Right ventricle myocardium inferior (tissue), 1 donor: ENCODE measurements around the gene ZNF410. TPM values are rescaled to one million over a fixed set of nuclear protein-coding genes. Genes with fewer than 3 reads are reported as not detected.
"Not testable (repeated sequence)": the region's sequence is repeated elsewhere in the genome, so short reads cannot be mapped to it uniquely, and the experiment has no call there.

Experiments
- ATAC-seq: fragments of 200-7000 bp; cut with Tn5 transposase; one replicate; pipeline ENCODE4 v1.9.1; 2020; ENCODE audit warnings: mild to moderate bottlenecking, moderate library complexity
- DNase-seq: peaks from one replicate; pipeline ENCODE4 v3.0.0; 2021; ENCODE audit errors: missing footprints
- intact Hi-C: fragments of 100-400 bp; cut with DNase I; formaldehyde crosslinking; loops from one replicate; pipeline ENCODE4 v1.11.0; 2022
- long read RNA-seq: library from polyadenylated mRNA; unstranded; transcript quantifications from one replicate; pipeline ENCODE4 v2.0.0, GENCODE V29; 2021
- total RNA-seq: library from RNA; stranded (reverse); fragmentation: NEBNext Ultra II Directional; extraction: Animal tissue kit (Norgen Biotek cat#: 25700); gene quantifications from one replicate; pipeline ENCODE4 v1.2.1, GENCODE V29; 2021
- donor health status: DM: no; HTN: yes; CAD: no; lungs with severe emphysema.

ZNF410 gene
- 16.0 TPM for total RNA-seq
- long read RNA-seq, transcript ZNF410-211 (12 exons, 2,601 nt), result major isoform, 13 of 20 reads
- long read RNA-seq, partial matches to known transcripts, result 2 of 20 reads
- long read RNA-seq, other reads (novel, unspliced or antisense), result 2 of 20 reads

DNA sequence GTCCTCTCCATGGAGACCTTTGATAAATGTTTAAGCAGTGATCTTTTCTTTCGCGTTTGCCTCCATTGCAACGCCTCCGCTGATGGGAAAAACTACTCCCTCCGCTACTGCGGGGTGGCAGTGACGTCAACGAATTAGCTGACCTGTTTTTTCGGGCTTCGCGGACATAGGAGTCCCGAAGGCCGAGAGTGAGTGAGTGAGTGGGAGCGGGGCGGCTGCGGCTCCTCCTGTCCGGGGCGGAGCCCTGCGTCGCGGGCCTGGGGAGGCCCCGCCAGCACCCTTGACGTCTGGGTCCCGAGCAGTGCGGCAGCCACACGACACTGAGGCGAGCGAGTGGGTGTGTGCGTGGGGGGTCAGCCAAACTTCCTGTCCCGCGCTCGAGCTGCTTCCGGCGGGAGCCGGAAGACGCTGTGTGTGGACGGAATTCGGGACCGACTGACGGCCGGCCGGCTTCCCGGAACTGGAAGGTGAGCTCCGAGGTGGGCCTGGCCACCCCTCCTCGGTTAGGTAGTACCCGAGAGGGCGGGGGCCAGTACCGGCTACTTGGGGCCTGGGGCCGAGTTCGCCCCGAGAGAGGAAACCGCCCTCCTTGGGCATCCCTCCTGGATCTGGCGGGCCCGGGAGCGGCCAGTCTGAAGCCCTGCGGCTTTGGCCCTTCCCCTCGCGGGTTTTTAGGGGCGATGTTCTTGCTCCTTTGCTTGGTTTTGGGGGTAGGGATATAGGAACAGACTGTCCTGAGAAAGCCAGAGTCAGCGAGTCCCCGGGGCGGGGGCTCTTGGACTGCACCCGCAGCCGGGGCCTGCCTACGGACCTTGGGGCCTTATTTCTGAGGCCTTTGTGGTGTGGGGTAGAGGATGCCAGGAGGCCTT, at the start of gene ZNF410:
Gene ZNF410, plus strand, starts transcription at position 411 of the 869 bp plus-strand sequence. CDS start 5,317 bp downstream, outside the sequence.
- peak; percentile 100 for ATAC-seq
- intact Hi-C loops, result loop anchor here (2.0 to 5.0 kb wide), 3 partner anchors 36 to 159 kb away; partner anchors contain the start of gene PTGR2

DNA sequence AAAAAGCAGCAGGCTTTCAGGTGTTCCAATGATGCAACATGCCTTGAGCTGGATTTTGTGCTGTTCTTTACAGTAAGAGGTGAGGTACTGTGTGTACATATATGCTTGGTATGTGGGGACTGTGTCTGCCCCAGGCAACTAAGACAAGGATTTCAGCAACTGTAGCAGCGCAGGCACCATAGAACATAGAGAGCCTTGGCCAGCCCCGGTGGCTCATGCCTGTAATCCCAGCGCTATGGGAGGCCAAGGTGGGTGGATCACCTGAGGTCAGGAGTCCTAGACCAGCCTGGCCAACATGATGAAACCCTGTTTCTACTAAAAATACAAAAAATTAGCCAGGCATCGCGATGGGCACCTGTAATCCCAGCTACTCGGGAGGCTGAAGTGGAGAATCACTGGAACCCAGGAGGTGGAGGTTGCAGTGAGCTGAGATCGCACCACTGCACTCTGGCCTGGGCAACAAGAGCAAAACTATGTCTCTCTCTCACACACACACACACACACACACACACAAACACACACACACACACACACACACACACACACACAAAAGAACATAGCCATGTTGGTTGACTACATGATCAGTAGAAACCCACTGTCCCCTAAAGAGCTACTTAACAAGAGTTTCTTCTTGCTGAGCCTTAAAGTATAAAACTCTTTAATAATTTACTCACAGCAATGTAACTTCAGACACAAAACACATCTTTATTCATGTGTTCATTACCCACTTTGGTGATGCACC, 48.2 kb upstream of the ZNF410 start:
- ATAC-seq, intact Hi-C loops, DNase-seq: not testable (repeated sequence)

More for the DNA sequence above, at the start of gene ZNF410:
- DNase-seq, result peak; percentile 98

GRCh38 chr14:73842201-73842600, 44.5 kb upstream of the ZNF410 start:
- intact Hi-C loops, result no loop called here
- DNase-seq (no peak), ATAC-seq (no peak)

DNA sequence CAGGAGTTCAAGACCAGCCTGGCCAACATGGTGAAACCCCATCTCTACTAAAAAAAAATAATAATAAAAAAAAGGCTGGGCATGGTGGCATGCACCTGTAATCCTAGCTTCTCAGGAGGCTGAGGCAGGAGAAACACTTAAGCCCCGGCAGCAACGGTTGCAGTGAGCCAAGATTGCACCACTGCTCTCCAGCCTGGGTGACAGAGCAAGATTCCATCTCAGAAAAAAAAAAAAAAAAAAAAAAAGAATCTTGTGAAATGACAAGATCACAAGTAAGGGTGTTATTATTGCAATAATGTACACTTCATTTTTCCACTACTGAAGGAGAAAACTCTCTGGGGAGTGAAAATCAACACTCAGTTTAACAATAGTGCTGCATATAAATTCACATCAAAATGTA, 43.8 kb upstream of the ZNF410 start:
- intact Hi-C loops, result no loop called here
- DNase-seq, result no peak
- no peak for ATAC-seq

DNA sequence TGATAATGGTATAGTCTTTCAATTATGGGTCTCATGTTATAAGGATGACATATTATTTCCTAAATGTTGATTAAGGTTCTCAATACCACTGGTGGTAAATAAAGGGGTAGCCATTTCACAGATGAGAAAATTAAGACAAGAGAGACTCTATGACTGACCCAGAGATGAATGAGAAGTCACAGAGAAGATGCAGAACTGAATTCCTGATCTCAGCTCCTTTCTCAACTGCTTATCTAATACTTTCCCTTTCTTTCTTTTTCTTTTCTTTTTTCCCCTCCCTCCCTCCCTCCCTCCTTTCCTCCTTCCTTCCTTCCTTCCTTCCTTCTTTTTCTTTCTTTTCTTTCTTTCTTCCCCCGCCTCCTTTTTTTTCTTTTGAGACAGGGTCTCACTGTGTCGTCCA, 43.4 kb upstream of the ZNF410 start:
- intact Hi-C loops, result no loop called here
- ATAC-seq (no peak), DNase-seq (no peak)

DNA sequence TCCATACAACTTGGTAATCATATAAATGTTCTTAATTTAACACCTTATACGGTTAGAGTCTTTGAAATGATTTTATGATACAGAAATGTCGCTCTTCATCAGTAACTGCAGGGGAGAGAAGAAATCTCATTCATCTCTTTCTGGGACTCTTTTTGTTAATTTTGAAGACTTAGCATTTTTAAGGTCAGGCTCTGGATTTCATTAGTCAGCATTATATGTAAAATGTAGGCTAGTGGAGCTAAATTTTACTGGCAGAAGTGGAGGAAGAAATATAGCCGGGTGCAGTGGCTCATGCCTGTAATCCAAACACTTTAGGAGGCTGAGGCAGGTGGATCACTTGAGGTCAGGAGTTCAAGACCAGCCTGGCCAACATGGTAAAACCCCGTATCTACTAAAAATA, 39.7 kb upstream of the ZNF410 start:
- intact Hi-C loops, result no loop called here
- ATAC-seq (no peak), DNase-seq (no peak)

DNA sequence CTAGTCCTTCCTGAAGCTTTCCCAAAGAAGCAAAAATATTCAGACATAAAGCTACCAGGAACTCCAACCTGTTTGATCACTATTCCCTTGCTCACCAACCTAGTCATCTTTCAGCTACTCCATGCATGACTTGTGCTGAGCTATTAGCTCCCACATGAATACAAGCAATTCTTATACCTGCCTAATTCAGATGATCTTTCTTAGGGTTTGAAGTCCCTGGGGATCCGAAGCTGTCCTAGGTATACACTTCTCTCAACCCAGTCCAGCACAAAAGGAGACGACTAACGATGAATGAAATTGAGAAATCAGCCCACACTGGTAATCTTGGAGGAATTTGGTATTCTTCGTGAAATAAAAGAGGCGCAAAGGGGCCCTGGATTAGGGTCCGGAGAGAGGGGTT, 35.7 kb upstream of the ZNF410 start:
- ATAC-seq (no peak), DNase-seq (no peak)
- intact Hi-C loops, result loop anchor here (2.0 to 10.0 kb wide), 2 partner anchors 36 to 206 kb away; partner anchors contain the start of genes DNAL1 and ZNF410

DNA sequence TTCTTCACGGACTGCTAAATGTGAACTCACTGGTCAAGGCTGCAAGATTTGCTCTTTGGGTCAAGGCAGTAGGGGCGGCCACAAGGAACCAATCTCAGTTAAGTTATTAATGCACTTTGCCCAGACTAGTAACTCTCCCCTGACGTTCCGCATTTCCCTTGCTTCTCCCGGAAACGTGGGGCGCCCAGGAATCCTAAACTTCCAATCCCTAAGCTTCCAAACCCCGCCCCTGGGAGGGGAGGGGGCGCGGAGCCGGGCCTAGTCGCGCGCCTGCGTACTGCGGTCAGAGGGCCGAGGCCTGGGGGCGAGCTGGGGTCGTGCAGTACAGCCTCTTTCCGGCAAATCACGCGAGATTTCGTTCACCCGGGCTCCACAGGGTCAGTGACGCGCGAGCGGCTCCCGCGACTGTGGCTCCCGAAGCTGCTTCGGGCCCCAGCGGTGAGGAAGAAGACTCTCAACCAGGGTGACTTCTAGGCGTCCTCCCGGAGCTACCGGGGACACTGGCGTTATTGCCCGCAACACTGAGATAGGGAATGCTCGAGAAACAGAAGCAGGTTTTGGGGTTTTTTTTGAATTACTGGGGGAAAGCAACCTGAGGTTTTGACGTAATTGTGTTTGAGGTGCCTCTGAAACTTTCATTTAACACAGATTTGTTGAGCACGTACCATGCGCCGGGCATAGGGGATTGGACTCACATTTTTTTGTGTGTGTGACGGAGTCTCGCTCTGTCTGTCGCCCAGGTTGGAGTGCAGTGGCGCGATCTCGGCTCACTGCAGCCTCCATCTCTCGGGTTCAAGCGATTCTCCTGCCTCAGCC, 34.9 kb upstream of the ZNF410 start, which contains the start of gene PTGR2:
Gene PTGR2, plus strand, starts transcription at position 265 of the 816 bp plus-strand sequence. CDS start 7,032 bp downstream, outside the sequence.
- ATAC-seq, result peak; percentile 99

GRCh38 chr14:73859145-73859544, 27.5 kb upstream of the ZNF410 start:
- intact Hi-C loops, result loop anchor here (10.0 kb wide), 1 partner anchor 214 kb away; the partner anchor contains the start of gene DNAL1
- DNase-seq (no peak), ATAC-seq (no peak)

More for the DNA sequence above, 34.9 kb upstream of the ZNF410 start, which contains the start of gene PTGR2:
- peak; percentile 96 for DNase-seq
- intact Hi-C loops, result loop anchor here (2.0 to 10.0 kb wide), 2 partner anchors 35 to 207 kb away; partner anchors contain the start of genes DNAL1 and ZNF410

- no peak for DNase-seq
- no peak for ATAC-seq
- intact Hi-C loops, result no loop called here
Observed at GRCh38 chr14:73861073-73861472, 25.6 kb upstream of the ZNF410 start.

GRCh38 chr14:73862480-73862879, 24.2 kb upstream of the ZNF410 start:
- DNase-seq, result no peak
- intact Hi-C loops, result no loop called here
- ATAC-seq, result no peak

DNA sequence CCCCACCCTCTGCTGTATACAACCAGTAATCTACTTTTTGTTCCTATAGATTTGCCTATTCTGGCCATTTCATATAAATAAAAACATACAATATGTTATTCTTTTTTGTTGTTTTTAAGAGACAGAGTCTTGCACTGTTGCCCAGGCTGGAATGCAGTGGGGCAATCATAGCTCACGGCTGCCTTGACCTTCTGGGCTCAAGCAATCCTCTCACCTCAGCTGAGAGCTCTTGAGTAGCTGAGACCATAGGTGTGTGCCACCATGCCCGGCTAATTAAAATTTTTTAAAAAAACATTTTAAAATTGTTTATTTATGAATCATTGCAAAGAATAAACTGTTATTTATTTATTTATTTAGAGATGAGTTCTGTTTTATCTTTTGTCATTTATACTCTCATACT, 23.4 kb upstream of the ZNF410 start:
- no peak for ATAC-seq
- intact Hi-C loops, result no loop called here
- DNase-seq, result no peak

GRCh38 chr14:73865534-73866113, 21.0 kb upstream of the ZNF410 start:
- intact Hi-C loops, result no loop called here
- ATAC-seq (no peak), DNase-seq (no peak)

DNA sequence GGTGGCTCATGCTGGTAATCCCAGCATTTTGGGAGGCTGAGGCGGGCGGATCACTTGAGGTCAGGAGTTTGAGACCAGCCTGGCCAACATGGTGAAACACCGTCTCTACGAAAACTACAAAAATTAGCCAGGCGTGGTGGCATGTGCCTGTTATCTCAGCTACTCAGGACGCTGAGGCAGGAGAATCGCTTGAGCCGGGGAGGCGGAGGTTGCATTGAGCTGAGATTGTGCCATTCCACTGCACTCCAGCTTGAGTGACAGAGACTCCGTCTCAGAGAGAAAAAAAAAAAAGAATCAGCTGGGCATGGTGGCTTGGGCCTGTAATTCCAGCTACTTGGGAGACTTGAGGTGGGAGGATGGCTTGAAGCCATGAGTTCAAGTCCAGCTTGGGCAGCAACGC, 16.9 kb upstream of the ZNF410 start:
- intact Hi-C loops, ATAC-seq, DNase-seq: not testable (repeated sequence)

GRCh38 chr14:73870525-73871235, 16.0 kb upstream of the ZNF410 start:
- no peak for ATAC-seq
- intact Hi-C loops, result no loop called here
- no peak for DNase-seq

GRCh38 chr14:73873660-73874059, 13.0 kb upstream of the ZNF410 start:
- ATAC-seq (no peak), DNase-seq (no peak)
- intact Hi-C loops, result no loop called here

- ATAC-seq (no peak), DNase-seq (no peak)
- intact Hi-C loops, result no loop called here
Observed at GRCh38 chr14:73877790-73878189, 8.9 kb upstream of the ZNF410 start.
